Stimulated activated CD8-positive, alpha-beta memory T cell treated with anti-CD3 and anti-CD28 coated beads, Interleukin-4, amount 100 ng/mL, for 1 hour (primary cell): Measurements from ENCODE around the gene SYCE1.
"Not testable (repeated sequence)": the region's sequence is repeated elsewhere in the genome, so short reads cannot be mapped to it uniquely, and the experiment has no call there.

ENCODE experiments used
- DNase-seq, 2 donors: peaks; one replicate each; pipeline ENCODE4 v3.0.0-alpha.2; 2020; ENCODE audit warnings: low read depth in 2 of 2, low spot score in 1 of 2

The SYCE1 gene

GRCh38 chr10:133565441-133566294 lies at the start of gene SYCE1:
SYCE1 (minus strand) TSS chr10:133565583; CDS start chr10:133565529, 54 bp downstream.
- DNase-seq: no peak

- DNase-seq: no peak
These were observed 49.6 kb upstream of the SYCE1 start for GRCh38 chr10:133614830-133615580.

GRCh38 chr10:133613699-133614098 lies 48.3 kb upstream of the SYCE1 start:
- DNase-seq: no peak

- no peak for DNase-seq
These were observed 45.7 kb upstream of the SYCE1 start for GRCh38 chr10:133611079-133611478.

- no peak for DNase-seq
These were observed 43.5 kb upstream of the SYCE1 start for GRCh38 chr10:133608855-133609254.

GRCh38 chr10:133603434-133603833 lies 38.1 kb upstream of the SYCE1 start:
- not testable (repeated sequence) for DNase-seq

- DNase-seq: no peak
These were observed 35.3 kb upstream of the SYCE1 start for GRCh38 chr10:133600657-133601056.

- not testable (repeated sequence) for DNase-seq
These were observed 34.5 kb upstream of the SYCE1 start for GRCh38 chr10:133599869-133600268.

- DNase-seq: no peak
These were observed 27.3 kb upstream of the SYCE1 start for GRCh38 chr10:133592716-133593115.

- DNase-seq: no peak
These were observed 25.6 kb upstream of the SYCE1 start for GRCh38 chr10:133590970-133591359.

- DNase-seq: no peak
These were observed 25.0 kb upstream of the SYCE1 start for GRCh38 chr10:133590226-133590969.

- not testable (repeated sequence) for DNase-seq
These were observed 11.7 kb upstream of the SYCE1 start for GRCh38 chr10:133577037-133577436.

- not testable (repeated sequence) for DNase-seq
These were observed 8.1 kb upstream of the SYCE1 start for GRCh38 chr10:133573460-133573859.

GRCh38 chr10:133572055-133572454 lies 6.7 kb upstream of the SYCE1 start:
- not testable (repeated sequence) for DNase-seq

GRCh38 chr10:133569801-133570200 lies 4.4 kb upstream of the SYCE1 start:
- DNase-seq: not testable (repeated sequence)

GRCh38 chr10:133568831-133569527 lies 3.6 kb upstream of the SYCE1 start:
- not testable (repeated sequence) for DNase-seq

- no peak for DNase-seq
These were observed 2.9 kb upstream of the SYCE1 start for GRCh38 chr10:133568287-133568614.

GRCh38 chr10:133567609-133568286 lies 2.4 kb upstream of the SYCE1 start:
- DNase-seq: no peak

- DNase-seq: no peak
These were observed 1.7 kb upstream of the SYCE1 start for GRCh38 chr10:133567119-133567518.

- no peak for DNase-seq
These were observed 567 bp downstream of the SYCE1 start for GRCh38 chr10:133564816-133565215.
